SIG-M5 (cell line): Measurements from ENCODE around the gene ARSI.
"Not testable (repeated sequence)": the region's sequence is repeated elsewhere in the genome, so short reads cannot be mapped to it uniquely, and the experiment has no call there.

Source experiments
- DNase-seq: peaks from one replicate; lab custom pipeline; 2025; lab: John Stamatoyannopoulos, UW

Gene ARSI

GRCh38 chr5:150265870-150266383, 36.8 kb downstream of the ARSI start:
- no peak for DNase-seq

- DNase-seq = no peak
Observed at GRCh38 chr5:150264667-150265603, 37.8 kb downstream of the ARSI start.

GRCh38 chr5:150263801-150264621, 38.7 kb downstream of the ARSI start:
- no peak for DNase-seq

- no peak for DNase-seq
Observed at GRCh38 chr5:150263375-150263775, 39.3 kb downstream of the ARSI start.

- DNase-seq = no peak
Observed at GRCh38 chr5:150262502-150262901, 40.2 kb downstream of the ARSI start.

GRCh38 chr5:150261231-150261630, 41.5 kb downstream of the ARSI start:
- no peak for DNase-seq

GRCh38 chr5:150258130-150258529, 44.6 kb downstream of the ARSI start:
- DNase-seq = no peak

GRCh38 chr5:150257424-150257823, 45.3 kb downstream of the ARSI start:
- no peak for DNase-seq

GRCh38 chr5:150256410-150257064, 46.2 kb downstream of the ARSI start:
- DNase-seq = no peak

- no peak for DNase-seq
Observed at GRCh38 chr5:150255659-150256409, 46.9 kb downstream of the ARSI start.

GRCh38 chr5:150254774-150255173, 47.9 kb downstream of the ARSI start:
- DNase-seq = no peak

GRCh38 chr5:150254363-150254762, 48.3 kb downstream of the ARSI start:
- no peak for DNase-seq

GRCh38 chr5:150253416-150254208, 49.1 kb downstream of the ARSI start:
- DNase-seq = no peak

- no peak for DNase-seq
Observed at GRCh38 chr5:150252489-150252888, 50.2 kb downstream of the ARSI start.

GRCh38 chr5:150251504-150251903, 51.2 kb downstream of the ARSI start:
- DNase-seq = no peak

- no peak for DNase-seq
Observed at GRCh38 chr5:150249744-150250143, 53.0 kb downstream of the ARSI start.

- DNase-seq = no peak
Observed at GRCh38 chr5:150248946-150249345, 53.8 kb downstream of the ARSI start.

- DNase-seq = not testable (repeated sequence)
Observed at GRCh38 chr5:150248493-150248892, 54.2 kb downstream of the ARSI start.

- no peak for DNase-seq
Observed at GRCh38 chr5:150247726-150248125, 55.0 kb downstream of the ARSI start.

GRCh38 chr5:150246835-150247234, 55.9 kb downstream of the ARSI start:
- no peak for DNase-seq

- no peak for DNase-seq
Observed at GRCh38 chr5:150246429-150246828, 56.3 kb downstream of the ARSI start.
